Endometrium (tissue), 2 donors: ENCODE results near the gene FCRL4.
"Not testable (repeated sequence)": the region's sequence is repeated elsewhere in the genome, so short reads cannot be mapped to it uniquely, and the experiment has no call there.

Experiments used
- FAIRE-seq: peaks from 2 replicates; lab custom pipeline; 2012; peaks lifted over from hg19 to GRCh38; lab: Jason Lieb, UNC
- donor health status: control.
- donor health status: control.

The FCRL4 gene

GRCh38 chr1:157551694-157552693, 45.9 kb downstream of the FCRL4 start, which contains the start of gene FCRL5:
Gene FCRL5, minus strand, starts transcription at chr1:157552515. Its CDS starts 153 bp downstream, at chr1:157552362.
- no peak for FAIRE-seq

DNA sequence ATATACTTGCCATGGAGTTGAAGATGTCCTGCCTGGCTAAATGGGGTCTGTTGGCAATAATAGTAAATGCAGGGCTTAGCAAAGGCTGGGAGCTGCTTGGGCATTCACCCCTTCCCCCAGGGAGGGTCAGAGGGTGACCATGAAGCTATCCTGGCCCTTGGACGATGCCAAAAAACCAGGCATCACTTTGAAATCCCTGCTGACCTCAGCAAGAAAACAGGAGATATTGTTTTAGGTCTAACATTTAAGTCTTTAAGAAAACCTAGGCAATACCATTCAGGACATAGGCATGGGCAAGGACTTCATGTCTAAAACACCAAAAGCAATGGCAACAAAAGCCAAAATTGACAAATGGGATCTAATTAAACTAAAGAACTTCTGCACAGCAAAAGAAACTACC, 49.8 kb downstream of the FCRL4 start:
- FAIRE-seq: not testable (repeated sequence)

- FAIRE-seq: no peak
Observed at GRCh38 chr1:157542676-157543075, 55.2 kb downstream of the FCRL4 start.

DNA sequence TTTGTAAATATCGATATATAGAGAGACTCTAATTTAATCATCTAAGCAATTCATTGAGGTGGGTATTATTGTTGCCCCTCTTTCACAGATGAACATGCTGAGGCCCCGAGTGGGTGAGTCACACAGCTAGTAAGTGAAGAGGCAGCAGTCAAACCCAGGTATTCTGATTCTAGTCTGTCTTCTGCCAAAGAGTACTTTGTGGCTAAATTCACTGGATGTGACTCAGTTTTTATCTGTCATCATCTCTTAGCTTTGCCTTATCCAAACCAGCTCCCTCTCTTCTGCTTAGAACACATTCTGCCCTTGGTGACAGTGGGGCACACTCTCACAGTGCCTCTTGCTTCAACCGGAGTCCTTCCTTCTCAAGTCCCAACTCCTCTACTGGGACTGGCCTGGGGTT, 57.0 kb downstream of the FCRL4 start:
- no peak for FAIRE-seq

GRCh38 chr1:157540160-157540748, 57.6 kb downstream of the FCRL4 start:
- no peak for FAIRE-seq

DNA sequence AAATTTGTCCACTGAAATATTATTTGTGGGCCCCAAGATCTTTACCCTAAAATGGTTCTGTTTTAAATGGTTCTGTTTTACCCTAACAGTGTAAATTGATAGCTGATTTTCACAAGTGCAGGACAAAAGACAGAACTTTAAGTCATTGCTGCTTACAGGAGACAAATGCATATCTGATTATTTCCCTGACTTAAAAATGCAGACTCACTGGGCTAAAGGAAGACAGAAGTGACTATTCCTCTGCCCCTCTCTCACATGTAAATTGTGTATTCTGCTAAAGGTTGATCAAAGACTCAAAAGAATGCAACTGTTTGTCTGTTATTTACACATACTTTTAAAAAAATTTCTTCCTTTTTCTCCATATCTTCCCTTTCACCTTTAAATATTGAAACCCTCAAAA, 58.3 kb downstream of the FCRL4 start:
- FAIRE-seq: no peak

DNA sequence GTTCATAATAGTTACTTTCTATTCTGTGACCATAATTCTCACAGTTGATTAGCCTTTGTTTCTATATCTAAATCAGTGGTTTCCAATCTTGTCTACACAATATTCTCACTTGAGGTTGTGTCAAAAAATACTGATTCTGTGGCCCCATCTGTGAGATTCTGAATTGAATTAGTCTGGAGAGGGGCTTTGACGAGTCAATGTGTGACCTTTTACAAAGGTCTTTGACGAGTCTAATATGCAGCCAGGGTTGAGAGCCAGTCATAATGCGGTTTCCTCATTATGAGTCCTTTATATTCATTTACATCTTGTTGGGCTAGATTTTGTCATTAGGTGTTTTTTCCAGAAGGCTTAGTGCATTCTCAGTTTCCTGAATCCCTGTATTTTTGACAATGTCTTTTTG, 65.3 kb downstream of the FCRL4 start:
- FAIRE-seq: no peak

DNA sequence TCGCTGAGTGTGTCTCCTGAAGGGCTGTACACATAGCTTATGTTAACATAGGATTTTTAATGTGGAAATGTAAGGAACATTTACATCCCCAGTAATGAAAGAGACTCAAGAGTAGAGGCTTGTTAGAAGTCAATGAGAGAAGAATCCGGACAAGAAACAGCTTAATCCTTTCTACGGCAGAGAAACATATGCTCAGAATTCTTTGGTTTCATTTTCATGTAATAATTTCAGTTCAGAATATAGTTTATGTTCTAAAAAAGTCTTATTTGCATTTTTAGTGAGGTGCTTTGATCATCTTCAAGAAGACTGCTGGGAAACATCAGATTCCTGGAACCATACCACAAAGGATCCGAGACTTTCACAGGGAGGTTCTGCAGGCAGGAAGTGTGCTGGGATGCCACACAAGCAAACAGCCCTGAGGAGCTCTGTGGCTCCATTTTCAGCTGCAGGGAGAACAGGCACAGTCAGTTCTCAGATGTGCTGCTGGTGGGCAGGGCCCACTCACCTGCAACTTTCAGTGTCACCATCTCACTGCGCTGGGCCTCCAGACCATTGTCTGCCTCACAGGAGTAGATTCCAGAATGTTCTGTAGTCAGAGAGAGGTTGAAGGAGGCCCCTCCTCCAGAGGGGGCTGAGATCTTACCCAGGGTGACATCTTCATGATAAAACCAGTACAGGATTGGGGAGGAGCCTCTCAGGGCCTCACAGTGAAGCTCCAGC, 74.0 kb downstream of the FCRL4 start:
- FAIRE-seq: no peak
